Gastroesophageal sphincter (tissue), 4 donors: ENCODE measurements around the gene FOXL2NB. TPM values are rescaled to one million over a fixed set of nuclear protein-coding genes. Genes with fewer than 3 reads are reported as not detected.

ENCODE experiments used
- ATAC-seq: fragments of 150-250 bp; one replicate; pipeline ENCODE4 v1.9.1; 2016; ENCODE audit warnings: mild to moderate bottlenecking, moderate library complexity
- H3K27ac ChIP-seq, 4 donors: fragments of 200-600 bp; sonication (generic) in 3 of 4; 1 replicate in 3 of 4; 2 replicates in 1 of 4; pipeline ENCODE4 v1.5.1; 2016 to 2019
- H3K27me3 ChIP-seq: fragments of 200-600 bp; sonication (generic); one replicate; pipeline ENCODE4 v1.5.1; 2019
- H3K36me3 ChIP-seq, 2 donors: fragments of 200-600 bp; sonication (generic); one replicate each; pipeline ENCODE4 v1.5.1; 2019; ENCODE audit warnings: control low read depth in 1 of 2
- H3K4me1 ChIP-seq, 3 donors: fragments of 200-600 bp; sonication (generic); 1 replicate in 2 of 3; 2 replicates in 1 of 3; pipeline ENCODE4 v1.5.1; 2016 to 2019; ENCODE audit warnings: control low read depth in 2 of 3
- H3K4me3 ChIP-seq, 2 donors: fragments of 200-600 bp; sonication (generic); one replicate each; pipeline ENCODE4 v1.5.1; 2019; ENCODE audit warnings: mild to moderate bottlenecking in 1 of 2, moderate library complexity in 1 of 2
- H3K9me3 ChIP-seq, 3 donors: fragments of 200-600 bp; sonication (generic); one replicate each; pipeline ENCODE4 v1.5.1; 2017 to 2019; ENCODE audit warnings: control low read depth in 2 of 3
- EP300 ChIP-seq: sonication (generic); formaldehyde crosslinking; IDR thresholded peaks from one replicate; pipeline ENCODE4 v1.6.1; 2017; ENCODE audit warnings: antibody characterized with exemption, mild to moderate bottlenecking
- POLR2A ChIP-seq, 2 donors: fragments of 450-650 bp; IDR thresholded peaks; one replicate each; pipeline ENCODE4 v1.6.1; 2017; ENCODE audit warnings: antibody characterized with exemption in 2 of 2, mild to moderate bottlenecking in 2 of 2, moderate library complexity in 1 of 2
- POLR2AphosphoS5 ChIP-seq: sonication (generic); formaldehyde crosslinking; IDR thresholded peaks from one replicate; pipeline ENCODE4 v1.6.1; 2017; ENCODE audit warnings: antibody characterized with exemption
- WGBS, 2 donors: methylation state at CpG; one replicate each; pipeline ENCODE4 v1.1.5; 2018; ENCODE audit warnings: low coverage in 1 of 2; 5-methylcytosine and 5-hydroxymethylcytosine counted together
- total RNA-seq, 4 donors: library from RNA; depleted of rRNA; stranded (reverse); fragments of >200 nt; gene quantifications; one replicate each; pipeline ENCODE4 v1.1.0, GENCODE V29; 2016
- TF ChIP-seq, protein P1 (sequence below), 4 experiments: fragments of 200-600 bp in 2 of 4; fragments of 450-650 bp in 2 of 4; sonication (generic) in 1 of 4; IDR thresholded peaks; one replicate each; pipeline ENCODE4 v1.5.1; 2017 to 2019; ENCODE audit warnings: antibody characterized with exemption in 4 of 4, mild to moderate bottlenecking in 2 of 4, moderate library complexity in 2 of 4

Gene FOXL2NB
- total RNA-seq, 4 donors from 2014 or later: 0.15 TPM; not detected in 3

DNA sequence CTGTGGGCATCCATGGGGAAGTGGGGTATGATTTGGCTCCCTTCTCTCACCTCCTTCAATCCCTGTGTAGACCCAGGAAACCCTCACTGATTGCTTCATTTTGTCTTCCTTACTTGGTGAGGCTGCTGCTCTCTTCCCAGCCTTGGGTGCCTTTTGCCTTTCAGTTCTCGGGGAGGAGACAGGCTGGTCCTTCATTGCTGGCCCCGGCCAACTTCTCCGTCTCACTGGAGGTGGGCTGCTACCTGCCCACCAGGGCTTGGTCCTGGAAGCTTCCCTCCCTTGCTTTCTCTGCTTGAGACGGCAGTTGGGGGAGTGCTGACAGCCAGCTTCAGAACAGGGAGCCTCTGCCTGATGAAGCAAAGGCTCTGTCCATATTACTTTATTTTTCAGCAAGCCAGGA, 4.7 kb upstream of the FOXL2NB start:
- no peak overlapping the region for H3K27ac ChIP-seq
- TF ChIP-seq POLR2AphosphoS5 (no peak), POLR2A (IDR thresholded peaks at IDR 0.05) (no peak), EP300 (no peak)
- TF ChIP-seq, protein P1, sequence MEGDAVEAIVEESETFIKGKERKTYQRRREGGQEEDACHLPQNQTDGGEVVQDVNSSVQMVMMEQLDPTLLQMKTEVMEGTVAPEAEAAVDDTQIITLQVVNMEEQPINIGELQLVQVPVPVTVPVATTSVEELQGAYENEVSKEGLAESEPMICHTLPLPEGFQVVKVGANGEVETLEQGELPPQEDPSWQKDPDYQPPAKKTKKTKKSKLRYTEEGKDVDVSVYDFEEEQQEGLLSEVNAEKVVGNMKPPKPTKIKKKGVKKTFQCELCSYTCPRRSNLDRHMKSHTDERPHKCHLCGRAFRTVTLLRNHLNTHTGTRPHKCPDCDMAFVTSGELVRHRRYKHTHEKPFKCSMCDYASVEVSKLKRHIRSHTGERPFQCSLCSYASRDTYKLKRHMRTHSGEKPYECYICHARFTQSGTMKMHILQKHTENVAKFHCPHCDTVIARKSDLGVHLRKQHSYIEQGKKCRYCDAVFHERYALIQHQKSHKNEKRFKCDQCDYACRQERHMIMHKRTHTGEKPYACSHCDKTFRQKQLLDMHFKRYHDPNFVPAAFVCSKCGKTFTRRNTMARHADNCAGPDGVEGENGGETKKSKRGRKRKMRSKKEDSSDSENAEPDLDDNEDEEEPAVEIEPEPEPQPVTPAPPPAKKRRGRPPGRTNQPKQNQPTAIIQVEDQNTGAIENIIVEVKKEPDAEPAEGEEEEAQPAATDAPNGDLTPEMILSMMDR (IDR thresholded peaks at IDR 0.05): no peak
- 54 to 80% methylated on average over 1 to 4 of the region's 4 CpGs for WGBS, 2 donors
- peaks cover 0 to 70% (median 43%) of the 10 kb centered on the region in 3 donors for H3K4me1 ChIP-seq
- no peaks in the 10 kb centered on the region for H3K9me3 ChIP-seq
- H3K36me3 ChIP-seq: no peaks in the 10 kb centered on the region
- no peak for ATAC-seq
- no peak overlapping the region for H3K4me3 ChIP-seq
- peaks cover 100% of the 10 kb centered on the region for H3K27me3 ChIP-seq

DNA sequence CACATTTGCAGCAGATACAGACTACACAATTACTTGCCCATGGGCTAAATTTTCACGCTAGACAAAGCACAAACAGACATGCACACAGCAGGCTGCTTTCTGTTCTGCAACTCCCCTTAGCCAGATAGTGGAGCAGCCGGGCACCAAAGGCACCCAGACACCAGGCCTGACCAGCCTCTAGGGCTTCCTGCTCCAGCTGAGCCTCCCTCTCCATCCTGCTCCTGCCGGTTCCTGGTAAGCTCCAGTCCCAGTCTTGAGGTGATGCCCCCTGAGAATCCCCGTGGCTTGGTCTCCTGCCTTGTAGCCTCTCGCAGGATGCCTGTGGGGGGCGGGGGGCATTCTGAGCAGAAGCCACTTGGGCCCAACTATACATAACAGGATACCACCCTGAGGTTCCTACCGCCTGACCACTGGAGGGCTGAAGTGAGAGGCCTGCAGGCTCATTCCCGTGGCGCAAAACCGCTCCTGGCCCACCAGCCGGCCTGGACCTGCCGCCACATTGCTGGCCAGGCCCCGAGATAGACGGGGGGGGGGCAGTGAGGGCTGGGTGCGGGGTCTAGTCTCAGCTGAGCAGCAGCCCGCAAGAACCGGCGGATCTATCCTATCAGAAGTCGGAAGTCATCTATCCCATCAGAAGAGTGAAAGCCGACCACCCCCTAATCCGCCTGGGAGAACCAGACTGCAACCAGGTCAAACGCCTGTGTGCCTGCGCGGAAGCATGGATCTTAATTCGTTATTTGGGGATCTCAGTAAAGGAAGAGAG, 4.0 kb upstream of the FOXL2NB start:
- TF ChIP-seq POLR2AphosphoS5: no peak
- TF ChIP-seq EP300: no peak
- TF ChIP-seq, protein P1 (IDR thresholded peaks at IDR 0.05): no peak
- no peak for TF ChIP-seq POLR2A (IDR thresholded peaks at IDR 0.05)
- WGBS, 2 donors: 13 to 19% methylated on average over 7 to 8 of the region's 25 CpGs
- Histone ChIP-seq H3K9me3 (no peaks in the 10 kb centered on the region), H3K4me3 (no peak overlapping the region), H3K27me3 (peaks cover 100% of the 10 kb centered on the region), H3K27ac (no peak overlapping the region), H3K36me3 (no peaks in the 10 kb centered on the region), H3K4me1 (peaks cover 0 to 65% (median 40%) of the 10 kb centered on the region in 3 donors)
- no peak for ATAC-seq

DNA sequence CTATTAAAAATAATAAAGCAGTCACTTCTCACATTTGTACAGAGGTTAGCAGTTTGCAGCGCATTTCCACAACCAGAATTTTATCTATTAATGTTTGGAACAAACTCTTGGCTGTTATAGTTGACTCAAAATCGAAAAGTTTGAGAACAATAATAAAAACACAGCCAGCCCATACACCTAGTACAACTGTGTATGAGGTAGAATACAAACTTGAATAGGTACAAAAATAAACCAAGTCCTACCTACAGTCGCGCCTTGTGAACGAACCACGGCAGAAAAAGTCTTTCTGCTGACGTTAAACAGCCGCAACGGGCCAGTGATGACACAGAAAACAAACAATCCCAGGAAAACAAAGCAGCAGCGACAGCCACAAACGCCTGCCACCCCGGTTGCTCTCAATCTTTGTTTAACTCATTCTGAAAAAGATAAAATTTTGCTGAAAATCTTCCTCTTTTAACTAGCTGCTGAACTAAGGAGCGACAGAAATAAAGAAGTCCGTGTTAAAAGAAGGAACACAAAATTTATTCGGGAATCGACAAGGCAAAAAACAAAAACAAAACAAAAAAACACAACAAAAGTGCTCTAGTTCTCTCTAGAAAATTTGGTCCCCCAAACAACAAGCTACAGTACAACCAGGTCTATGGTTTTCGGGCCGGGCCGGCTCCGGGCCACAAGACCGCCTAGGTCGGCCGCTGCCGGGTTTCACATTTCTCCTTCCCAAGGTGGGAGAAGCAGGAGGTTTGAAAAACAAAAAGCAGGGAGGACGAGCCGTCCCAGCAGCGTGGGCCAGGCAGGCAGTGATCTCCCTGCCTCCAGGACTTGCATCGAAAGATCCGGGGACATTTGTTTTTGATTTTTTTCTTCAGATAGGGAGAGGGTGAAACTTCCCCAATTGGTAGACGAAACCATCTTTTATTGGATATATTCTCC, 3.0 kb upstream of the FOXL2NB start:
- ATAC-seq: no peak
- 18 to 20% methylated on average over 27 to 30 of the region's 30 CpGs for WGBS, 2 donors
- Histone ChIP-seq H3K9me3 (no peaks in the 10 kb centered on the region), H3K4me1 (peaks cover 0 to 56% (median 33%) of the 10 kb centered on the region in 3 donors), H3K27ac (no peak overlapping the region), H3K27me3 (peaks cover 100% of the 10 kb centered on the region), H3K4me3 (no peak overlapping the region), H3K36me3 (no peaks in the 10 kb centered on the region)
- TF ChIP-seq, protein P1 (IDR thresholded peaks at IDR 0.05): no peak
- TF ChIP-seq EP300 (no peak), POLR2A (IDR thresholded peaks at IDR 0.05) (no peak), POLR2AphosphoS5 (no peak)

DNA sequence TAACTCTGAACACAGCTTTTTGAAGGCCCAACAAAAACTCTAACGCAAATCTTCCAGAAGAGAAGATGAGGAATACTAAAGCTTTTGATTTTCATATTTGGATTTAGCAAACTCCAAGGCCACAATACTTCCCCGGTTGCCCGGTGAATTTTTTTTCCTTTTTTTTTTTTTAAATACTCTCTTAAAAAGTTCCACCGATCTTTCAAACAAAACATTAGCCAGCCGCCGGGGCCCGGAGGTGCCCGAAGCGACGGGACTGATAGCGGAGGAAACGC, 2.4 kb upstream of the FOXL2NB start:
- no peak for TF ChIP-seq EP300
- no peak for TF ChIP-seq POLR2AphosphoS5
- TF ChIP-seq, protein P1 (IDR thresholded peaks at IDR 0.05): no peak
- no peak for TF ChIP-seq POLR2A (IDR thresholded peaks at IDR 0.05)
- no peaks in the 10 kb centered on the region for H3K9me3 ChIP-seq
- H3K4me3 ChIP-seq: peak overlapping the region in 1 of 2 donors; percentile 55
- no peak overlapping the region for H3K27ac ChIP-seq
- no peak for ATAC-seq
- no peaks in the 10 kb centered on the region for H3K36me3 ChIP-seq
- H3K4me1 ChIP-seq: peaks cover 0 to 55% (median 32%) of the 10 kb centered on the region in 3 donors
- WGBS, 2 donors: 14 to 28% methylated on average over 6 of the region's 12 CpGs
- H3K27me3 ChIP-seq: peaks cover 100% of the 10 kb centered on the region
